AG08396 (cell line): ENCODE data around the gene PGAM1.
A peak's percentile ranks its signal among the peaks of the same experiment; 100 is the strongest.
"Not testable (repeated sequence)": the region's sequence is repeated elsewhere in the genome, so short reads cannot be mapped to it uniquely, and the experiment has no call there.

ENCODE experiments used
- DNase-seq: peaks from one replicate; pipeline ENCODE4 v3.0.0; 2012; ENCODE audit warnings: low spot score, mixed read lengths

Gene PGAM1

GRCh38 chr10:97456686-97457065 is 30.7 kb downstream of the PGAM1 start:
- no peak for DNase-seq

DNA sequence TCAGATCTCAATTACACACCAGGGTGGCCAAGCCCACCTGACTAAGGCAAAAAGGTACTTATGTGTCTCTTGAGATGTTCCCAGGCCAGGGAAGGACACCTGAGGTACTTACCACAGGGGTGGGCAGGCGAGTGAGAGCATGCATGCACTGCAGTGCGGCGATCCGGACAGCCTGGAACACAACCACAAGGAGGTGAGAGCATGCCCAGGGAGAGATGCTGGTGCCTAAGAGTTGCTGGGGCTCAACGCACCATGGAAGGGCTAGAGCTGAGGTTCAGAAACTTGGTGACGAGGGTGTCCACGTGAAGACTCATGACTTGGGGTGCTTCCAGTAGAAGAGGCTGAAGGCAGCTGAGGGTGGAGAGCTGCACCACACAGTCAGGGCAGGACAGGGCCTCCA is 33.1 kb downstream of the PGAM1 start:
- DNase-seq, result no peak

DNA sequence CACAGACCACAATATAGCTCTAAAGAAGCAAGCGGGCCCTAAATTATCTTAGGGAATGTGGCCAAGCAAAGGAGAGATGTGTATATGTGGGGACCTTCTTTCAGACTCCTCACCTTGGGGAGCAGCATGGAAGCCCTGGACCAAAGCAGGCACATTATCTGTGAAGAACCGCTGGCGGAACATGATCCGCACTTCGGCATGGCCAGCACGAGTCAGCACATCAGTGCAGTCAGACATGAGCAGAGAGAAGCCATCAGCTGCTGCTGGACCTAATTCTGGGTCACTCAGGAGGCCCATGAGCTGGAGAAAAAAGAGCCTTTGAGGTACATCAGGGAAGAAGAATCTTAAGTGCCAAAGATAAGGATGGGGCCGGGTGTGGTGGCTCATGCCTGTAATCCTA is 33.9 kb downstream of the PGAM1 start:
- no peak for DNase-seq

DNA sequence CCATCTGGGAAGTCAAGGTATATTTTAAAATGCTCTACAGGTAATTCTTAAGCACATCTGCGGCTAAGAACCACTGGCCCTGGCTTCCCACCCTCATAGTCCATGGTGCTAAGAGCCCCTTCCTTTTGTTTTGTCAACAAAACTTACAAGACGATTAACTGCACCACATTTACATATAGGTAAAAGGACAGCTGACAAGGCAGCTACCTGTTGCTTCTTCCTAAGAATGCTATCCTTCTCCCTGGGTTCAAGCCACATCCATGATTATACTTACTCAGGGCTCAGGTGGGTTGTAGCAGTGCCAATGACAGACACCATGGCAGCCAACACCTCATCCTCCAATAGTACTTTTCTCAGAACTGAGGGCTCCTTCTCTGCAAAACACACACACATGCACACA is 36.3 kb downstream of the PGAM1 start:
- no peak for DNase-seq

- DNase-seq, result peak; percentile 52
Measured at GRCh38 chr10:97463363-97464132, 37.6 kb downstream of the PGAM1 start.

GRCh38 chr10:97464226-97464625 is 38.2 kb downstream of the PGAM1 start:
- DNase-seq, result no peak

GRCh38 chr10:97465982-97466381 is 40.0 kb downstream of the PGAM1 start:
- DNase-seq, result no peak

- DNase-seq, result no peak
Measured at GRCh38 chr10:97466755-97467154, 40.8 kb downstream of the PGAM1 start.

DNA sequence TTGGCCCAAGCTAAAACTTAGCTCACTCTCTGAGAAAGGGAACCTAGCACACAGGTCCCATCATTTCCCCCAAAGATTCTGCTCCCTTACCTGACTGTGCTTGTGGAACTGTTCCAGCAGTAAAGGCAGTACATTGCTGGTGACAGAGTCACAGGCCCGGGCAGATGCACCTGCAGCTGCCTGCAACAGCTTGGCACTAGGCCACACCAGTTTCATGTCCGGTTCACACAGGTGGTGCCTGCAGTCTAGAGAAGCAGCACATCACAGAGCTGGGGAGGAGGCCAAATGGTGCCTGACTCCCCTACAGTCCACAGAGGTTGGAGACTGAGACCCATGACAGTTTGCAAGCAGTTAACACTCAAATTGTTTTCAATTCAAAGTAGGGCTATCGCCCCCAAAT is 42.2 kb downstream of the PGAM1 start:
- DNase-seq, result no peak

DNA sequence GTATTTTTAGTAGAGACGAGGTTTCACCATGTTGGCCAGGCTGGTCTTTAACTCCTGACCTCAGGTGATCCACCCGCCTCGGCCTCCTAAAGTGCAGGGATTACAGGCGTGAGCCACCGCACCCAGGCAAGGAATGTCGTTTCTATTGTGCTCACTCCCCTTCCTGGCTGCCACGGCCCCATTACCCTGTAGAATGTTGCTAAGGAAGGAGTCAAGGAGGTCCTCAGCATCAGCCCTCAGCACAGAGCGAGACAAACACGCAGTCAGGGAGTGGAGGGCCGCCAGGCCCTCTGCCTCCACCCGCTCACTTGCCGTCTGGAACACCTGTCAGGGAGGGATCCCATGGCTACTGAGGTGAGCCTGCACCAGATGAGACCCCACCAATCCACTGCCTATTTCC is 42.8 kb downstream of the PGAM1 start:
- DNase-seq, result not testable (repeated sequence)

DNA sequence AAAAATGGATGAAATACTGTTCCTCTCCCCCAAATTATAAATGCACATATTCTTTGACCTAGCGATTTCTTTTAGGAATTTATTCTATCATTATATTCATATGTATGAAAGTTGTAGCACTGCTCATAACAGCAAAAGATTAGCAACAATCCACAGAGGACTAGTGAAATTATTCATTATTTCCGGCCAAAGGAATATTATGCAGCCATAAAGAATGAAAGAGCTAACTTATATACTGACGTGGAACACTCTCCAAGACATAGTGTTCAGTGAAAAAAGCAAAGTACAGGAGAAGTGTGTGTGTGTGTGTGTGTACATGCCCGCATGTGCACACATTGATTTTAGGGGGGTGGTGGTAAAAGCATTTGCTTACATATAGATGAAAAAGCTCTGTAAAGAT is 48.9 kb downstream of the PGAM1 start:
- no peak for DNase-seq

GRCh38 chr10:97475936-97476594 is 50.1 kb downstream of the PGAM1 start:
- peak; percentile 61 for DNase-seq

GRCh38 chr10:97479410-97479809 is 53.4 kb downstream of the PGAM1 start:
- not testable (repeated sequence) for DNase-seq

DNA sequence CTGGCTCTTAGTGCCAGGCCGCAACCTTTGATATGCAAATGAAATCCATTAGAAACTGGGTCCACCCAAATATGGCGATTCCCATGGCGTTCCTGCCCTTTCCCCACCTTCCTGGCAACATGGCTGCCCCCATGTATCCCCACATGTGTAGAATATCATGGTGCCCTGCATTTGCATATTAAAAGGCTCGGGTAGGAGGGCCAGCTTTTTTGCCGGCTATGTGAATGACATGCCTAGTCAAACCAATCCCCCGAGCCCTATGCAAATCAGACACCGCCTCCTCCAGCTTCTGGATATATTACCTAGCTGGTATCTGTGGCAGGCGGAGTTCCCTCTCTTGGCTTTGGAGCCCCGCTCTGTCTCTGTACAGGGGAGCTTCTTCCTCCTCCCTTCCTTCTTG is 53.9 kb downstream of the PGAM1 start:
- DNase-seq, result no peak

DNA sequence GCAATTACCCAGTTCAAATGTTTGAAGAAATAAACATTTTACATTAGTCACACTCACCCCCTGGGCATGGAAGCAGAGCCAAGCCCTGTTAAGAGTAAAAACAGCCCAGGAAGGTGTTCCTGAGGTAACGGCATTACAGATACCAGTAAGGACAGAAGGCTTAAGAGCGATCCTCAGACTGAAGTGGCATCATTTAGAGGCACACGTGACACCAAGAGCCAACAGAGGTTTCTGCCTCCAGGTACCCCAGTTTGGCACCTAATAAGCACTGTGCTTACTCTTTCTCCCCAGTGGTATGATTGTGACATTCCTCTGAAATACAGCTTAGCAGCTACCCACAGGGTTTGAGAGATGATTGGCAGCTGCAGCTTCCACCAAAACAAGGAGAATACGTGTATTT is 55.1 kb downstream of the PGAM1 start:
- DNase-seq, result no peak

GRCh38 chr10:97482381-97482780 is 56.4 kb downstream of the PGAM1 start:
- no peak for DNase-seq
